ENCODE measurements around the gene ZRANB3. TPM values are rescaled to one million over a fixed set of nuclear protein-coding genes. Genes with fewer than 3 reads are reported as not detected.

The ZRANB3 gene
- total and polyA plus RNA-seq, 2 donors from 2014 or later, result 3.6 to 6.4 TPM

- H3K27me3 ChIP-seq (ENCODE audit: control insufficient read depth, insufficient read depth, low read length), result no peaks in the 10 kb centered on the region
- intact Hi-C loops (cut with DNase I), result no loop called here
- H3K4me1 ChIP-seq (ENCODE audit: control insufficient read depth in 2 of 3, insufficient read depth in 2 of 3, low read depth in 1 of 3, low read length in 3 of 3), result no peaks in the 10 kb centered on the region
- FAIRE-seq, result no peak
- no peak overlapping the region for H3K9ac ChIP-seq (ENCODE audit: low read length in 3 of 3)
- H3K36me3 ChIP-seq (ENCODE audit: control insufficient read depth in 2 of 3, insufficient read depth in 3 of 3, low read length in 3 of 3), result no peaks in the 10 kb centered on the region
- TF ChIP-seq CTCF (IDR thresholded peaks at IDR 0.05; ENCODE audit: borderline replicate concordance, extremely low read depth, insufficient read depth), result no peak
- no peak overlapping the region for H3K27ac ChIP-seq (ENCODE audit: low read depth in 2 of 2, low read length in 2 of 2)
- H3K4me3 ChIP-seq (ENCODE audit: low read length in 3 of 3), result no peak overlapping the region
- no peak for DNase-seq
- H3K9me3 ChIP-seq (ENCODE audit: control insufficient read depth in 2 of 3, insufficient read depth in 1 of 3, low read length in 3 of 3), result no peaks in the 10 kb centered on the region
These were observed 300.9 kb downstream of the ZRANB3 start for GRCh38 chr2:135230150-135230549.

GRCh38 chr2:135227386-135227785, 303.6 kb downstream of the ZRANB3 start:
- Histone ChIP-seq H3K9me3 (ENCODE audit: control insufficient read depth in 2 of 3, insufficient read depth in 1 of 3, low read length in 3 of 3) (no peaks in the 10 kb centered on the region), H3K9ac (ENCODE audit: low read length in 3 of 3) (no peak overlapping the region), H3K27ac (ENCODE audit: low read depth in 2 of 2, low read length in 2 of 2) (no peak overlapping the region), H3K27me3 (ENCODE audit: control insufficient read depth, insufficient read depth, low read length) (no peaks in the 10 kb centered on the region), H3K36me3 (ENCODE audit: control insufficient read depth in 2 of 3, insufficient read depth in 3 of 3, low read length in 3 of 3) (no peaks in the 10 kb centered on the region), H3K4me1 (ENCODE audit: control insufficient read depth in 2 of 3, insufficient read depth in 2 of 3, low read depth in 1 of 3, low read length in 3 of 3) (no peaks in the 10 kb centered on the region), H3K4me3 (ENCODE audit: low read length in 3 of 3) (no peak overlapping the region)
- FAIRE-seq, result no peak
- DNase-seq, result no peak
- no peak for TF ChIP-seq CTCF (IDR thresholded peaks at IDR 0.05; ENCODE audit: borderline replicate concordance, extremely low read depth, insufficient read depth)
- intact Hi-C loops (cut with DNase I), result no loop called here

- intact Hi-C loops (cut with DNase I), result no loop called here
- no peak for TF ChIP-seq CTCF (IDR thresholded peaks at IDR 0.05; ENCODE audit: borderline replicate concordance, extremely low read depth, insufficient read depth)
- H3K4me1 ChIP-seq (ENCODE audit: control insufficient read depth in 2 of 3, insufficient read depth in 2 of 3, low read depth in 1 of 3, low read length in 3 of 3), result no peaks in the 10 kb centered on the region
- no peaks in the 10 kb centered on the region for H3K36me3 ChIP-seq (ENCODE audit: control insufficient read depth in 2 of 3, insufficient read depth in 3 of 3, low read length in 3 of 3)
- no peaks in the 10 kb centered on the region for H3K9me3 ChIP-seq (ENCODE audit: control insufficient read depth in 2 of 3, insufficient read depth in 1 of 3, low read length in 3 of 3)
- H3K27me3 ChIP-seq (ENCODE audit: control insufficient read depth, insufficient read depth, low read length), result no peaks in the 10 kb centered on the region
- H3K9ac ChIP-seq (ENCODE audit: low read length in 3 of 3), result no peak overlapping the region
- H3K27ac ChIP-seq (ENCODE audit: low read depth in 2 of 2, low read length in 2 of 2), result no peak overlapping the region
- DNase-seq (no peak), FAIRE-seq (no peak)
- H3K4me3 ChIP-seq (ENCODE audit: low read length in 3 of 3), result no peak overlapping the region
These were observed 304.1 kb downstream of the ZRANB3 start for GRCh38 chr2:135226961-135227360.

- FAIRE-seq (no peak), DNase-seq (no peak)
- no peak overlapping the region for H3K4me3 ChIP-seq (ENCODE audit: low read length in 3 of 3)
- no peak for TF ChIP-seq CTCF (IDR thresholded peaks at IDR 0.05; ENCODE audit: borderline replicate concordance, extremely low read depth, insufficient read depth)
- no peaks in the 10 kb centered on the region for H3K9me3 ChIP-seq (ENCODE audit: control insufficient read depth in 2 of 3, insufficient read depth in 1 of 3, low read length in 3 of 3)
- H3K4me1 ChIP-seq (ENCODE audit: control insufficient read depth in 2 of 3, insufficient read depth in 2 of 3, low read depth in 1 of 3, low read length in 3 of 3), result no peaks in the 10 kb centered on the region
- H3K36me3 ChIP-seq (ENCODE audit: control insufficient read depth in 2 of 3, insufficient read depth in 3 of 3, low read length in 3 of 3), result no peaks in the 10 kb centered on the region
- H3K9ac ChIP-seq (ENCODE audit: low read length in 3 of 3), result no peak overlapping the region
- no peaks in the 10 kb centered on the region for H3K27me3 ChIP-seq (ENCODE audit: control insufficient read depth, insufficient read depth, low read length)
- intact Hi-C loops (cut with DNase I), result no loop called here
- H3K27ac ChIP-seq (ENCODE audit: low read depth in 2 of 2, low read length in 2 of 2), result no peak overlapping the region
These were observed 305.2 kb downstream of the ZRANB3 start for GRCh38 chr2:135225781-135226180.
